GM18498 (cell line): Measurements from ENCODE around the gene RPL28.
"Not testable (repeated sequence)": the region's sequence is repeated elsewhere in the genome, so short reads cannot be mapped to it uniquely, and the experiment has no call there.

Experiments used
- ATAC-seq: cut with Tn5 transposase; IDR thresholded peaks from one replicate; pipeline ENCODE4 v1.9.1; 2021; ENCODE audit warnings: mild to moderate bottlenecking, moderate library complexity; ENCODE audit not compliant: unreplicated experiment

RPL28 gene

DNA sequence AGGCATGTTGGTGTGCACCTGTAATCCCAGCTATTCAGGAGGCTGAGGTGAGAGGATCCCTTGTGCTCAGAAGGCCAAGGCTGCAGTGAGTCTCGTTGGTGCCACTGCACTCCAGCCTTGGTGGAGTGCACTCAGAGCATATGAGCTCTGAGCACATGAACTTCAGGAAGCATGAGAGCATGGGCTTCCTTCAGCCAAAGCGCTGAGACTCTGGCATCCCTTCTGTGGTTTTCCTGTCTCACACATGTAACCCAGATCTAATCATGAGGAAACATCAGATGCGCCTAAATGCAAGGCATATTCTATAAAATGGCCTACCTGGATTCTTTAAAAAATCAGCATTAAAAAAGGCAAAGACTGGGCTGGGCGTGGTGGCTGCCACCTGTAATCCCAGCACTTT is 35.5 kb downstream of the RPL28 start:
- ATAC-seq = not testable (repeated sequence)

DNA sequence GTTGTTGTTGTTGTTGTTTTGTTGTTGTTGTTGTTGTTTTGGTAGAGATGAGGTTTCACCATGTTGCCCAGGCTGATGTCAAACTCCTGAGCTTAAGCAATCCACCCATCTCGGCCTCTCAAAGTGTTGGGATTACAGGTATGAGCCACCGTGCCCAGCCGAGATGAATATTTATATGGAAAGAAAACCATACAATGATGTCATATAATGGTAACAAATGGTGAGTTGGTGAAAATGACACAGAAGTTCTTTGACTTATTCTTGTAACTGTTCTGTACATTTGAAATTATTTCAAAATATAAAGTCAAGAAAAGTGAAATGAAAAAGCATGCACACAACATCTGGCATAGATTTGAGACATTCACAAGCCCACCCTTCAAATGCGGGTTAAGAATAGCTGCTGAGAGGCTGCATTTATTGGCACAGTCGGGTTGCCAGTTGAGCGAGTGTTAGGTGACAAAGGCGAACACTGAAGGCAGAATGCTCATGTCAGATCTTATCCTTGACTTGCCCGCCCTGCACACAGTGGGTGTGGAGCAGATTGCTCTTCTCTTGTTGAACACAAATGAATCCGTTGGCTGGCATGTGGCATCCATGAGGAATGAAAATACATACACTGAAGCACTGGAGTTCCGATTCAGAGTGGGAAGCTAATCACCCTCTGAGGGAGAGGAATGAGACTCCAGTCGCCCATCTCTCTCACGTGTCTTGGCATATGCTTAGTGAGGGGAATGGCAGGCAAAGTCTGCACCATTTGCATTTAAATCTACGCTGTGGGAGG is 37.7 kb downstream of the RPL28 start:
- ATAC-seq = no peak

DNA sequence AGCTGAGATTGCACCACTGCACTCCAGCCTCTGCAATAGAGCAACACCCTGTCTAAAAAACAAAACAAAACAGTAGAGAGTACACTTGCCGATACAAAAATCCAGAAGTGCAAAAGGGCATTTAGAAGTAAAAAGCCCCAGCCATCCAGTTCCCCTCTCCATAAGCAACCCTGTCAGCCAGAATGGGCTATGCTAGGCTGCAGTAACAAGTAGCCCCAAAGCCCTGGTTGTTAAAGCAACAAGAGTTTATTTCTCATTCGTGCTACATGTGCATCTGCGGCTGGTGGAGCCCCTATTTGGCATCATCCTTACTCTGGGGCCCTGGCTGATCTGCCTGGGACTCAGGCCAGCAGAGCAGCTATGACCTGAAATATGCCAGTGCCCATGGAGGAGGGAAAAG is 38.8 kb downstream of the RPL28 start:
- ATAC-seq = no peak

DNA sequence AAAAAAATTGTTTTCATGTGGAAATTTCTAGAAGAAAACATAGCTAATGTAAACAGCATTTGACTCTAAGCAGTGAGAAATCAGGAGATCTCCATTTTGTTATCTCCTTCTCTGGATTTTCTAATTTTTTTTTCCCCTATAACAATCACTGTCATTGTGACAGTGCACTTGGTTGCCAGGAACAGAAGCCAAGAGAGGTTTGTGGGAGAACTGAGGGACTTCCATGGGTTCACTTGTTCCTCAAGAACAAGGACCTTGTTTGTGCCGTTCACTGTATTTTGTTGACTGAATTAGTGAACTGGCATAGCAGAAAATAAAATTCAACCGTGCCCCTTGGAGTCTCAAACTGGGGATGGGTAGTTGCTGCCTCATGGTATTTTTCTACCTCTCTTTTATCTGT is 40.3 kb downstream of the RPL28 start:
- ATAC-seq = no peak

GRCh38 chr19:55431183-55431582 is 45.5 kb downstream of the RPL28 start:
- no peak for ATAC-seq

DNA sequence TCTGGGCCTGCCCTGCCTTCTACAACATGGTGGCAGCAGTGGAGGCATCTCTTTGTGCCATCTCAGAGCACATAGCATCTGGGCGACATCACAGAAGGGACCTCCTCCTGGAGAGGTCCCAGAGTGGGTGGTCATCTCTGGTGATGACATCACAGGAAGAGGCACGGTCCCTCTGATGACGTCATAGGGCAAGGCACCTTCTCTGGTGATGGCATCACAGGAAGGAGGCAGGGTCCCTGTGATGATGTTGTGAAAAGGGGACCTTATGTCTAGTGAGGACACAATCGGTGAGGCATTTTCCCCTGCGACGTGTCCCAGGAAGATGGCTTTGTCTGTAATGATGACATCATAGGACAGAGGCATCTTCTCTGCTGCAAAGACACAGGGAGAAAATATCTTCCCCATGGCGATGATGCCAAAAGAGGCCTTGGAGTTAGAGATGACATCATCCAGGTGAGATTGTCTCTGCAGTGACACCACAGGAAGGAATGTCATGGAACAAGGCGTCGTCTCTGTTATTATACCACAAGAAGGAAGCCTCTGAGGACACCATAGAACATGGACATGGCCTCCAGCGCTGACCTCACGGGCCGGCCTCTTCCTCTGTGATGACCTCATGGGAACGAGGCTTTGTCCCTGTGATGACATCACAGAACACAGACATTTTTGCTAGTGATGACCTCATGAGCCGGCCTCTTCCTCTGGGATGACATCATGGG is 46.7 kb downstream of the RPL28 start:
- ATAC-seq = no peak

- ATAC-seq = no peak
These were observed 47.6 kb downstream of the RPL28 start for GRCh38 chr19:55433292-55433691.

DNA sequence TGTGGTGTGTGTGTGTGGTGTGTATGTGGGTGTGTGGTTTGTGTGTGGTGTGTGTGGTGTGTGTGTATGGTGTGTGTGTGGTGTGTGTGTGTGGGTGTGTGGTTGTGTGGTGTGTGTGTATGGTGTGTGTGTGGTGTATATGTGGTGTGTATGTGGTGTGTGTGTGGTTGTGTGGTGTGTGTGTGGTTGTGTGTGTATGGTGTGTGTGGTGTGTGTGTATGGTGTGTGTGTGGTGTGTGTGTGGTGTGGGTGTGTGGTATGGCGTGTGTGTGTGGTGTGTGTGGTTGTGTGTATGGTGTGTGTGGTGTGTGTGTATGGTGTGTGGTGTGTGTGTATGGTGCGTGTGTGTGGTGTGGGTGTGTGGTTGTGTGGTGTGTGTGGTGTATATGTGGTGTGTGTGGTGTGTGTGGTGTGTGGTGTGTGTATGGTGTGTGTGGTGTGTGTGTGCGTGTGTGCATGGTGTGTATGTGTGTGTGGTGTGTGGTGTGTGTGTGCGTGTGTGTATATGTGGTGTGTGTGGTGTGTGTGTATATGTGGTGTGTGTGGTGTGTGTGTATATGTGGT is 48.7 kb downstream of the RPL28 start:
- ATAC-seq = no peak

DNA sequence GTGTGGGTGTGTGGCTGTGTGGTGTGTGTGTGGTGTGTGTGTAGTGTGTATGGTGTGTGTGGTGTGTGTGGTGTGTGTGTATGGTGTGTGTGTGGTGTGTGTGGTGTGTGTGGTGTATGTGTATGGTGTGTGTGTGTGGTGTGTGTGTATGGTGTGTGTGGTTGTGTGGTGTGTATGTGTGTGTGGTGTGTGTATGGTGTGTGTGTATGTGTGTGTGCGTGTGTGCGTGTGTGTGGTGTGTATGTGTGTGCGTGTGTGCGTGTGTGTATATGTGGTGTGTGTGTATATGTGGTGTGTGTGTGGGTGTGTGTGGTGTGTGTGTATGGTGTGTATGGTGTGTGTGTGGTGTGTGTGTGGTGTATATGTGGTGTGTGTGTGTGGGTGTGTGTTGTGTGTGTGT is 49.3 kb downstream of the RPL28 start:
- no peak for ATAC-seq

GRCh38 chr19:55436847-55437246 is 51.1 kb downstream of the RPL28 start:
- no peak for ATAC-seq

- ATAC-seq = no peak
These were observed 51.7 kb downstream of the RPL28 start for GRCh38 chr19:55437410-55437809.

DNA sequence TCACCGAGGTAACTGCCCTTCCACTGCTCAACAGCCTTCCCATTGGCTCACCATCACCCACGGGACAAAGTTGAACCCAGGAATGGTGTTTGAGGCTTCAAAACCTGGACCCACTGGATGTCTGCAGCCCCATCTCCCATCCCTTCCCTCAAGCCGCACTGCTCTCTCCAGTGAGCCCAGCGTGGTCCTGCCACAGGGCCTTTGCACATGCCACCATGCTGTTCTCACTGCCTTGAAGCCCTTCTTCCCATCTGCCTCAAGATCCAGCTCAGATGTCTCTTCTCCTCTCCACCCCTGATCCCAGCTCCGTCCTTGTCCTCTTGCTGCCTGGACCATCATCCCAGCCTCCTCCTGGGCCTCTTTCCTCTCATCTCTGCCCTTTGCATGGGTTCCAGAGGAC is 53.3 kb downstream of the RPL28 start:
- ATAC-seq = no peak

- no peak for ATAC-seq
These were observed 54.8 kb downstream of the RPL28 start for GRCh38 chr19:55440411-55441105.

DNA sequence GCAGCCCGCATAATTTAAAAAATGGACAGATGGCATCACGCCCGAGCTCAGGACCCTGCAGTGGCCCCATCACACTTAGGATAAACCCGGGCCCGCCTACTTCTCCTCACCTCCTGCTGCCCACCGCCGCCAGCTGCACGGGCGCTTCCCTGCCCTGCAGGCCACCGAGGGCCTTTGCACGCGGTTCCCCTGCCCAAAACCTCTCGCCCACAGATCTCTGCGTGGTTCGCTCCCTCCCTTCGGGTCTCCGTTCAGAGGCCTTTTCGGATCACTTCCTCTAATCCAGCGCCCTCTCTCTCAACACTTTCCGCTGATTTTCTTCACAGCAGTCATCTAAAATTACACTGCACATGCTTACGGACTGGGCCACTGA is 55.6 kb downstream of the RPL28 start:
- ATAC-seq = no peak

- no peak for ATAC-seq
These were observed 56.1 kb downstream of the RPL28 start for GRCh38 chr19:55441692-55442321.

- no peak for ATAC-seq
These were observed 56.7 kb downstream of the RPL28 start for GRCh38 chr19:55442372-55442961.

DNA sequence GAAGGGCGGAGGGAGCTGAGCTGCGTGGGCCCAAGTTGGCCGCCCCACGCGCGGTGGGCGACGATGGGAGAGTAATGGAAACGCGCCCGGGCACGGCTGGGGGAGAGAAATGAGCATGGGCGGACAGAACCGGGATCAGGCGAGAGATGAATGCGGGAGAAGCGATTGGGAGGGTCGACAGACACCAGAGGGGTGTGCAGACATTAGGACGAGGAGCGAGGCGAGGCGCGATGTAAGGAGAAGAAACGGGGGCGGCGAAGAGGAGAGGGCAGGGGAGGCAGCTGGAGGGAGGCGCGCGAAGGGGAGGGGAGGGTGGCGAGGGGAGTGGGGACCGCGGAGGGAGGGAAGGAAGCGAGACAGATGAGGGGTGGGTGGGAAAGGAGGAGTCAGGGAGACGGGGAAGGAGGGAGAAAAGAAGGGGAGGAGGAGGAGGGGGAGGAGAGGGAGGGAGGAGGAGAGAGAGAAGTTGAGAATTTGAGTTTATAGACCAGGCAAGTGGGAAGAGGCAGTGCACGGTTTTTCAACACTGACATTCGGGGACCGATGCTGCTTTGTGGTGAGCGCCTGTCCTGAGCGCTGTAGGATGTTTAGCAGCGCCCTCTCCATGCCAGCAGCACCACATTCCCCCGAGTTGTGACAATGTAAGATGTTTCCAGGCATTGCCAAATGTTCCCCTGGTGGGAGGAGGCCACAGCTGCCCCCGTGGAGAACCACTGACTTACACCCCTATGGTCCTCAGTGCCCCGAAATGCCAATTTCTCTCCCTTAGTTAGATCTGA is 57.5 kb downstream of the RPL28 start, which contains the start of gene SHISA7:
Gene SHISA7 (minus strand): TSS at position 256 of the 779 bp plus-strand sequence. CDS start 437 bp downstream, outside the sequence.
- ATAC-seq = no peak

DNA sequence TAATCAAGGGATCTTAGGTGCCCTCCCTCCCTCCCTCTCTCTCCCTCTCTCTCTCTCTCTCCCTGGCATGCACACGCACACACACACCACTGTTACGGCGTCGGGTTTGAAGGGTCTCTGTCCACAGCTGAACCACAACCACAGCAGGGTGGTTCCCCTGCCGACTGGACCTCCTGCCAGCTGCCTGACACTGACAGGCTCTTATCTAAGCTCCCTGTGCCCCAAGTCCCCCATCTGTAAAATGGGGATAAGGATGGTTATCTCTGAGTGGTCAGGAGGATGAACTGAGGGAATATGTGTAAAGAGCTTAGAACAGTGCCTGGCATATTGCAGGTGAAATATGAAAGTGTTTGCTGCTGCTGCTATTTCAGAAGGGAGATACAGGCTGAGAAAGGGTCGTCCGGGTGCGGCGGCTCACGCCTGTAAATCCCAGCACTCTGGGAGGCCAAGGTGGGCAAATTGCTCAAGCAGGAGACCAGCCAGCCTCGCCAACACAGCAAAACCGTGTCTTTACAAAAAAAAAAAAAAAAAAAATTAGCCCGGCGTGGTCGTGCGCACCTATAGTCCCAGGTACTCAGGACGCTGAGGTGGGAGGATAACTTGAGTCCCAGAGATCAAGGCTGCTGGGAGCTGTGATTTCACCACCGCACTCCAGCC is 58.2 kb downstream of the RPL28 start:
- no peak for ATAC-seq

DNA sequence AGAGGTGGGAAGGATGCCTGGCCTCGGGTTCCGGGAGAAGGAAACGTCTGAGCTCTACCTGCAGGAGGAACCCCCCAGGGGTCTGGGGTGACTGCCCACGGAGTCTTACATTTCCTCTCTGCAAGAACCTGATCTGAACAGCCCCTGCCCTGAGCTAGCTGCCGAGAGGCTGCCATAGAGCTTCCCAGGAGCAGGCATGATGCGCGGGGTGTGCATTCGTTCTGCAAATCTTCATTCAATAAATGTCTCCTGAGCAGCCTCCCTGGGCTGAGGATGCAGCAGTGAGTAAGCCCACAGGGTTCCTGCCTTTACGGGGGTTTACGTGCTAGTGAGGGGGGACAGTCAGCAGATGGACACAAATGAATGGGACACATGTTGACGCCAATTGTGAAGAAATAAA is 58.9 kb downstream of the RPL28 start:
- no peak for ATAC-seq
